HL-60 (cell line): ENCODE measurements around the gene WDR33.

Experiments
- GABPA ChIP-seq: IDR thresholded peaks from 2 replicates; pipeline ENCODE4 v1.6.1; 2012; ENCODE audit warnings: low read depth
- POLR2AphosphoS5 ChIP-seq: IDR thresholded peaks from 2 replicates; pipeline ENCODE4 v1.6.1; 2012; ENCODE audit warnings: low read depth
- SPI1 ChIP-seq: IDR thresholded peaks from 2 replicates; pipeline ENCODE4 v1.6.1; 2012; ENCODE audit warnings: low read depth, mild to moderate bottlenecking, borderline replicate concordance
- TF ChIP-seq, protein P1 (sequence below): IDR thresholded peaks from one replicate; pipeline ENCODE4 v1.5.1; 2011; ENCODE audit warnings: low read length, control low read depth, inconsistent platforms; ENCODE audit not compliant: insufficient read depth

DNA sequence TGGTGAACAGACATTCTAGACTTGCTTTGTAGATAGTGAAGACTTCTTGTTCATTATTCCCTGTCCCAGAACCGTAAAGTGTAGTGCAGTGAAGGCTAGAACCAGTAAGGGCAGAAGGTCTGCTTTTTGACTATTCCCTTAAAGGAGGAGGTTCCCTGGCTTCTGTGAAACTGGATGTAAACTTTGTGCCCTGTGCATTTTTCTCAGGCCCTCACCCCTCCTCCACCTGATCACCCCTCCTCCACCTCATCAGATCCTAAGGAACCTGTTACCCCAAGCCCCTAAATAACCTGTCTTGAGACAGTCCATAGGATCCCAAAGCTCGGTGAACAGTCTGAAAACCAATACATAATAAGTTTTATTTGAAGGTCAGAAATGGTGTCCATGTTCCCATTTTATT lies 75.9 kb downstream of the WDR33 start:
- TF ChIP-seq SPI1 (no peak), POLR2AphosphoS5 (no peak), GABPA (no peak)
- TF ChIP-seq, protein P1, sequence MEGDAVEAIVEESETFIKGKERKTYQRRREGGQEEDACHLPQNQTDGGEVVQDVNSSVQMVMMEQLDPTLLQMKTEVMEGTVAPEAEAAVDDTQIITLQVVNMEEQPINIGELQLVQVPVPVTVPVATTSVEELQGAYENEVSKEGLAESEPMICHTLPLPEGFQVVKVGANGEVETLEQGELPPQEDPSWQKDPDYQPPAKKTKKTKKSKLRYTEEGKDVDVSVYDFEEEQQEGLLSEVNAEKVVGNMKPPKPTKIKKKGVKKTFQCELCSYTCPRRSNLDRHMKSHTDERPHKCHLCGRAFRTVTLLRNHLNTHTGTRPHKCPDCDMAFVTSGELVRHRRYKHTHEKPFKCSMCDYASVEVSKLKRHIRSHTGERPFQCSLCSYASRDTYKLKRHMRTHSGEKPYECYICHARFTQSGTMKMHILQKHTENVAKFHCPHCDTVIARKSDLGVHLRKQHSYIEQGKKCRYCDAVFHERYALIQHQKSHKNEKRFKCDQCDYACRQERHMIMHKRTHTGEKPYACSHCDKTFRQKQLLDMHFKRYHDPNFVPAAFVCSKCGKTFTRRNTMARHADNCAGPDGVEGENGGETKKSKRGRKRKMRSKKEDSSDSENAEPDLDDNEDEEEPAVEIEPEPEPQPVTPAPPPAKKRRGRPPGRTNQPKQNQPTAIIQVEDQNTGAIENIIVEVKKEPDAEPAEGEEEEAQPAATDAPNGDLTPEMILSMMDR = no peak
